HEK293 (cell line): Measurements from ENCODE around the gene NUF2.

ENCODE experiments used
- CTCF ChIP-seq: fragments of 450-650 bp; formaldehyde crosslinking; IDR thresholded peaks from 2 replicates; pipeline ENCODE4 v1.5.1; 2016; ENCODE audit warnings: missing biosample characterization, missing genetic modification characterization
- HIC1 ChIP-seq: fragments of 450-650 bp; formaldehyde crosslinking; IDR thresholded peaks from 2 replicates; pipeline ENCODE4 v1.5.1; 2016; ENCODE audit warnings: missing biosample characterization, missing genetic modification characterization
- PBX3 ChIP-seq: sonication (generic); formaldehyde crosslinking; IDR thresholded peaks from 2 replicates; pipeline ENCODE4 v1.8.1; 2022; ENCODE audit warnings: mild to moderate bottlenecking, moderate library complexity, missing genetic modification reagents
- REST ChIP-seq: fragments of 450-650 bp; formaldehyde crosslinking; IDR thresholded peaks from 2 replicates; pipeline ENCODE4 v1.5.1; 2016; ENCODE audit warnings: missing biosample characterization, missing genetic modification characterization
- ZNF404 ChIP-seq: fragments of 450-650 bp; formaldehyde crosslinking; IDR thresholded peaks from 2 replicates; pipeline ENCODE4 v1.5.1; 2017; ENCODE audit warnings: missing biosample characterization, missing genetic modification characterization
- ZSCAN18 ChIP-seq: fragments of 450-650 bp; formaldehyde crosslinking; IDR thresholded peaks from 2 replicates; pipeline ENCODE4 v1.5.1; 2016; ENCODE audit warnings: missing biosample characterization, missing genetic modification characterization

- TF ChIP-seq REST (no peak), CTCF (tag by site-specific recombination) (no peak), PBX3 (CRISPR knock-in tag) (no peak), ZNF404 (tag by site-specific recombination) (no peak), HIC1 (no peak), ZSCAN18 (tag by site-specific recombination) (no peak)
These were observed 863 bp upstream of the NUF2 start for GRCh38 chr1:163320891-163321290.
